Measurements from ENCODE around the gene CYP3A4.
A peak's percentile ranks its signal among the peaks of the same experiment; 100 is the strongest.

The CYP3A4 gene

GRCh38 chr7:99766484-99767099 is 17.4 kb downstream of the CYP3A4 start:
- Histone ChIP-seq H3K4me1 (ENCODE audit: control insufficient read depth, insufficient read depth, low read length) (no peaks in the 10 kb centered on the region; the same call in 1 of the 2 replicates), H3K27ac (ENCODE audit: extremely low read depth, low read depth, low read length) (no peak overlapping the region), H3K9me3 (ENCODE audit: control insufficient read depth, insufficient read depth, low read depth, low read length) (no peaks in the 10 kb centered on the region), H3K4me3 (ENCODE audit: low read depth, low read length) (no peak overlapping the region), H3K36me3 (ENCODE audit: control insufficient read depth in 2 of 2, insufficient read depth in 1 of 2, low read length in 2 of 2) (no peaks in the 10 kb centered on the region)
- ChIA-PET POLR2A (no interaction called here), CTCF (no interaction called here)
- TF ChIP-seq ZEB2 (tag by site-specific recombination; IDR thresholded peaks at IDR 0.05) (peak; percentile 31; the same call in 1 of the 2 replicates), OSR2 (tag by site-specific recombination; IDR thresholded peaks at IDR 0.05) (no peak), ZNF791 (tag by site-specific recombination; IDR thresholded peaks at IDR 0.05) (no peak), ZNF843 (tag by site-specific recombination; IDR thresholded peaks at IDR 0.05) (peak; percentile 74), ZNF549 (tag by site-specific recombination; IDR thresholded peaks at IDR 0.05) (no peak), GFI1B (tag by site-specific recombination; IDR thresholded peaks at IDR 0.05) (peak; percentile 65; the same call in 1 of the 2 replicates), AEBP2 (tag by site-specific recombination; IDR thresholded peaks at IDR 0.05; ENCODE audit: borderline replicate concordance) (no peak), ZNF175 (tag by site-specific recombination; IDR thresholded peaks at IDR 0.05) (no peak), ZNF280D (tag by site-specific recombination; IDR thresholded peaks at IDR 0.05) (no peak), ZIC2 (tag by site-specific recombination; IDR thresholded peaks at IDR 0.05) (no peak), ZNF571 (tag by site-specific recombination; IDR thresholded peaks at IDR 0.05) (no peak), ZSCAN23 (tag by site-specific recombination; IDR thresholded peaks at IDR 0.05) (no peak), ZBTB7A (tag by site-specific recombination; IDR thresholded peaks at IDR 0.05; ENCODE audit: low read depth) (no peak), ZNF654 (tag by site-specific recombination; IDR thresholded peaks at IDR 0.05; ENCODE audit: low read depth) (no peak), ZFP41 (tag by site-specific recombination; IDR thresholded peaks at IDR 0.05; ENCODE audit: borderline replicate concordance) (no peak), ZNF561 (tag by site-specific recombination; IDR thresholded peaks at IDR 0.05; ENCODE audit: borderline replicate concordance) (no peak), ZNF585B (tag by site-specific recombination; IDR thresholded peaks at IDR 0.05) (no peak), EGR2 (tag by site-specific recombination; IDR thresholded peaks at IDR 0.05; ENCODE audit: low read depth) (no peak), ZNF362 (tag by site-specific recombination; IDR thresholded peaks at IDR 0.05) (no peak), ZFP69B (tag by site-specific recombination; IDR thresholded peaks at IDR 0.05) (no peak), ZNF223 (tag by site-specific recombination; IDR thresholded peaks at IDR 0.05) (no peak), ZNF423 (tag by site-specific recombination; IDR thresholded peaks at IDR 0.05) (no peak), ZNF530 (tag by site-specific recombination; IDR thresholded peaks at IDR 0.05; ENCODE audit: low read depth) (no peak), ZNF664 (tag by site-specific recombination; IDR thresholded peaks at IDR 0.05) (peak; percentile 87), ZNF169 (tag by site-specific recombination; IDR thresholded peaks at IDR 0.05) (no peak), ATF2 (tag by site-specific recombination; IDR thresholded peaks at IDR 0.05; ENCODE audit: low read depth) (no peak)
- TF ChIP-seq, protein P1, sequence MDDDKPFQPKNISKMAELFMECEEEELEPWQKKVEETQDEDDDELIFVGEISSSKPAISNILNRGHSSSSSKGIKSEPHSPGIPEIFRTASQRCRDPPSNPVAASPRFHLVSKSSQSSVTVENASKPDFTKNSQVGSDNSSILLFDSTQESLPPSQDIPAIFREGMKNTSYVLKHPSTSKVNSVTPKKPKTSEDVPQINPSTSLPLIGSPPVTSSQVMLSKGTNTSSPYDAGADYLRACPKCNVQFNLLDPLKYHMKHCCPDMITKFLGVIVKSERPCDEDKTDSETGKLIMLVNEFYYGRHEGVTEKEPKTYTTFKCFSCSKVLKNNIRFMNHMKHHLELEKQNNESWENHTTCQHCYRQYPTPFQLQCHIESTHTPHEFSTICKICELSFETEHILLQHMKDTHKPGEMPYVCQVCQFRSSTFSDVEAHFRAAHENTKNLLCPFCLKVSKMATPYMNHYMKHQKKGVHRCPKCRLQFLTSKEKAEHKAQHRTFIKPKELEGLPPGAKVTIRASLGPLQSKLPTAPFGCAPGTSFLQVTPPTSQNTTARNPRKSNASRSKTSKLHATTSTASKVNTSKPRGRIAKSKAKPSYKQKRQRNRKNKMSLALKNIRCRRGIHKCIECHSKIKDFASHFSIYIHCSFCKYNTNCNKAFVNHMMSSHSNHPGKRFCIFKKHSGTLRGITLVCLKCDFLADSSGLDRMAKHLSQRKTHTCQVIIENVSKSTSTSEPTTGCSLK (tag by site-specific recombination; IDR thresholded peaks at IDR 0.05): no peak
- TF ChIP-seq, protein P2, sequence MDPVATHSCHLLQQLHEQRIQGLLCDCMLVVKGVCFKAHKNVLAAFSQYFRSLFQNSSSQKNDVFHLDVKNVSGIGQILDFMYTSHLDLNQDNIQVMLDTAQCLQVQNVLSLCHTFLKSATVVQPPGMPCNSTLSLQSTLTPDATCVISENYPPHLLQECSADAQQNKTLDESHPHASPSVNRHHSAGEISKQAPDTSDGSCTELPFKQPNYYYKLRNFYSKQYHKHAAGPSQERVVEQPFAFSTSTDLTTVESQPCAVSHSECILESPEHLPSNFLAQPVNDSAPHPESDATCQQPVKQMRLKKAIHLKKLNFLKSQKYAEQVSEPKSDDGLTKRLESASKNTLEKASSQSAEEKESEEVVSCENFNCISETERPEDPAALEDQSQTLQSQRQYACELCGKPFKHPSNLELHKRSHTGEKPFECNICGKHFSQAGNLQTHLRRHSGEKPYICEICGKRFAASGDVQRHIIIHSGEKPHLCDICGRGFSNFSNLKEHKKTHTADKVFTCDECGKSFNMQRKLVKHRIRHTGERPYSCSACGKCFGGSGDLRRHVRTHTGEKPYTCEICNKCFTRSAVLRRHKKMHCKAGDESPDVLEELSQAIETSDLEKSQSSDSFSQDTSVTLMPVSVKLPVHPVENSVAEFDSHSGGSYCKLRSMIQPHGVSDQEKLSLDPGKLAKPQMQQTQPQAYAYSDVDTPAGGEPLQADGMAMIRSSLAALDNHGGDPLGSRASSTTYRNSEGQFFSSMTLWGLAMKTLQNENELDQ (tag by site-specific recombination; IDR thresholded peaks at IDR 0.05; ENCODE audit: low read depth): no peak

Measured in HEK293 (cell line).